ENCODE measurements around the gene CISH.

CISH gene

GRCh38 chr3:50615190-50615589 lies 3.6 kb upstream of the CISH start:
- H3K4me3 ChIP-seq (ENCODE audit: low read depth, low read length), result no peak overlapping the region

DNA sequence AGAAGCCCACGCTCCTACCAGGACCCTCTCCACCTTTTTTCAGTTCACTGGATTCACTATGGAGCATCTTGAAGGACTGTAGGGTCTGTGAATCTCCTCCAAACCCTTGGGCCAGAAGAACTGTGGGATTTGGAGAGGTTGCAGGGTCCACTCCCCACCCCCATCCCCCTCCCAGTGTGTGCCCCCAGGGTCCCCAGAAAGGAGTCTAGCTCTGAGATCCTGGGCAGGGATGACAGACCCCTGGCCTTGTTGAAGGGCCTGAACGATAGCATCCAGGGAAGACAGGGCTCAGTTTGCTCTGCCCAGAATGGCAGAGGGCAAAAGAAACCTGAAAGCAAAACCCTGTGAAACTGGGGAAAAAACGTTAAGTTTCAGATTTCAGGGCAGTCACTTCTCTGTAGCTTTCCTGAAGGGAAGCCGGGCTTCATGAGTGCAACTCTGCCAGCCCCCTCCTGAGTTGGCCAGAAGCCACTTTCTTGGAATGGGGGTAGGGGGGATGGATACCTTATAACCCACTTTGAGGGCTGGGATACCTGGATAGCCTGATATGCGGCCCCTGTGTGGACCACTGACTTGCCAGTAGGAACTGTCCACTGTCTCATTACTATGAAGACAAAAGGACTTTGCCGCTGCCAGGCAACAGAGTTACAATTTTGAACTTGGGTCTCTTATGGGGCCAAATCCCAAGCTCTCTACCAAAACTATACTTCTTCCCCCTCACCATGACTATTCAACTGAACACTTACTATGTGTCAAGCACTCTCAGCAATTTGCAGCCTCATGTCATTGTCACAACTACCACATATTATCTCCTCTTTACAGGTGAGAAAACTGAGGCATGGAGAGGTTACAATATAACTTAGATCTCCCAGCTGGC lies 1.6 kb upstream of the CISH start:
- no peak overlapping the region for H3K4me3 ChIP-seq (ENCODE audit: low read depth, low read length)

DNA sequence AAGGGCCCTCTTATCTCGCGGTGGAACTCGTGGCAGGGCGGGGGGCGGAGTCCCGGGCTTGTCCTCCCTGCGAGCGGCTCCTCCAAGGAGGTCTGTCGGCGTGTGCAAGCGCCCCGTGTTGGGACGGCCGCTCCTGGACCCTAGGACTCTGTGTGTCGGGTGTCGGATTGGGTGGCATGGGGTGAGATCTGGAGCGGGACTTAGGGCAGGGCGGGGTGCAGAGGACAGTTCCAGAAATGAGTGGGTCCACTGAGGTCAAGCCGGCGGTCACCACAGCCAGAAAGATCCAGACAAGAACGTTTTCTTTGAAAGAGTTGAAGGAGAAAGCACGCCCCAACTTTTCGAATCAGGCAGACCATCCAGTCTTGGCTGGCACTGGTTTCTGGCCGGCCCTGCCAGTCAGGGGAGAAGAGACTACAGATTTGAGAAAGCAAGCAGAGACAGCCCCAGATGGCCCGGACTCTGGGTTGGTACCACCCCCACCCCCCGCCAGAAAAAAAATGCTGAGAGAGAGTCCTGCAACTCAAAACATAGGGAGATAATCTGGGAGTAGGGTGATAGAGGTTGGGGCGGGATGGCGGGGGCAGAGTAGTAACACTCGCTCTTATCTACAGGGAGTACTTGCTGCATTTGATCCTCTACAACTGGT lies 784 bp upstream of the CISH start:
- peak overlapping the region; percentile 41 for H3K4me3 ChIP-seq (ENCODE audit: low read depth, low read length)

GRCh38 chr3:50610992-50611463 lies 546 bp downstream of the CISH start:
- peak overlapping the region; percentile 51 for H3K4me3 ChIP-seq (ENCODE audit: low read depth, low read length)

- H3K4me3 ChIP-seq (ENCODE audit: low read depth, low read length), result no peak overlapping the region
These were observed 1.2 kb downstream of the CISH start for GRCh38 chr3:50610181-50610971.

DNA sequence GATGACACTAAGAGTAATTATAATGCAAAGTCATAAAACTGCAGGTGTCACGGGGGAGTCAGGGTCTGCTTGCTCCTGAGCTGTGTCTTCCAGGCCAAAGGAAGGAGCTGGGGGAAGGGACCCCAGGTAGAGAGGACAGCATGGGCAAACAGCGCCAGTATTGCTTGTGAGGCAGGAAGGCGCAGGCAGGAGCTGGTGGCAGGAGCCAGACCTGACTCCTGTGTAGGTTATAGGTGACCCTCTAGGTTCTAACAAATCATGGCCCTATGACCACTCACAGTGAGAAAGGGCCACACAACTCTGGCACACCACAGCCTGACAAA lies 1.9 kb downstream of the CISH start:
- no peak overlapping the region for H3K4me3 ChIP-seq (ENCODE audit: low read depth, low read length)

DNA sequence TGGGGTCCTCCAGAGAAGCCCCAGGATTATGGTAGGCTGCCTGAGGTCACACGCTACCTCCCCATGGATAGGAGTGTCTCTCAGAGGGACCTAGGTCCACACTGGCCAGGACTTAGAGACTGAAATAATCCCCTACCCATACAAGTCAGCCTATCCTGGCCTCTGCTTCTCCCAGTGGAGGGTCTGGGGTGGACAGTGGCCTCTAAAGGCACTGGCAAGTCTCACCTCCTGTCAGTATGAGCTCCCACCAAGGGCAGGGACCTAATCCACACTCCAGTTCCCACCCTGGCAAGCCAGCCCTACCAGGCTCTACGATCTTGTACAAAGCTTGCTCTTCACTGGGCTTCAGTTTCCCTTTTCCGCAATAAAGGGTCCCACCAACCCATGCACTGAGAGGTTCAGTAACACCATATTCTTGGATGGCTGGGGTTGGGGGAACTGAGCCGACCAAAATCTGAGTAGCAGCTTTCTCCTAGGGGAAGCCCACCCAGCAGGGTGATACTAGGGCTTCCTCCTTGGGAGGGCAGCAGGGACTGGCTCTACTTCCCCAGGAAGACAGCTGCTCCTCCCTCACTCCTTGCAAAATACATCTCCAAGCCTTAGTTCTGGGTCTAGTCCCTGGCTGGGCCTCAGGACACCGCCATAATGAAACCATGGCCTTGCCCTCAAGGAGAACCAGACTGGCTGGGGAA lies 2.4 kb downstream of the CISH start:
- no peak overlapping the region for H3K4me3 ChIP-seq (ENCODE audit: low read depth, low read length)

DNA sequence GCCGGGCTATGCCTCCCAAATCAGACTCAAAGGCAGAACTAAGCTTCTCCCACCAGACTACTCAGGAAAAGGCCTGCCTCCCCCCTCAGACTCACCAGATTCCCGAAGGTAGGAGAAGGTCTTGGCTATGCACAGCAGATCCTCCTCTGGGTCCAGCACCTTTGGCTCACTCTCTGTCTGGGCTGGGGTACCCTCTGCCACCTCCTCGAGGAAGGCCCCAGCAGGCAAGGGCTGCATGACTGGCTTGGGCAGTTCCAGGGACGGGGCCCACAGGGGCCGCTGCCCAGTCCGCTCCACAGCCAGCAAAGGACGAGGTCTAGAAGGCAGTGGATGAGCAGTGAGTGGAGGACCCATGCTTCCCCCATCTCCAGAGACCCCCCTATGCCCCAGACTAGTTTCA lies 3.3 kb downstream of the CISH start:
- H3K4me3 ChIP-seq (ENCODE audit: low read depth, low read length), result no peak overlapping the region

DNA sequence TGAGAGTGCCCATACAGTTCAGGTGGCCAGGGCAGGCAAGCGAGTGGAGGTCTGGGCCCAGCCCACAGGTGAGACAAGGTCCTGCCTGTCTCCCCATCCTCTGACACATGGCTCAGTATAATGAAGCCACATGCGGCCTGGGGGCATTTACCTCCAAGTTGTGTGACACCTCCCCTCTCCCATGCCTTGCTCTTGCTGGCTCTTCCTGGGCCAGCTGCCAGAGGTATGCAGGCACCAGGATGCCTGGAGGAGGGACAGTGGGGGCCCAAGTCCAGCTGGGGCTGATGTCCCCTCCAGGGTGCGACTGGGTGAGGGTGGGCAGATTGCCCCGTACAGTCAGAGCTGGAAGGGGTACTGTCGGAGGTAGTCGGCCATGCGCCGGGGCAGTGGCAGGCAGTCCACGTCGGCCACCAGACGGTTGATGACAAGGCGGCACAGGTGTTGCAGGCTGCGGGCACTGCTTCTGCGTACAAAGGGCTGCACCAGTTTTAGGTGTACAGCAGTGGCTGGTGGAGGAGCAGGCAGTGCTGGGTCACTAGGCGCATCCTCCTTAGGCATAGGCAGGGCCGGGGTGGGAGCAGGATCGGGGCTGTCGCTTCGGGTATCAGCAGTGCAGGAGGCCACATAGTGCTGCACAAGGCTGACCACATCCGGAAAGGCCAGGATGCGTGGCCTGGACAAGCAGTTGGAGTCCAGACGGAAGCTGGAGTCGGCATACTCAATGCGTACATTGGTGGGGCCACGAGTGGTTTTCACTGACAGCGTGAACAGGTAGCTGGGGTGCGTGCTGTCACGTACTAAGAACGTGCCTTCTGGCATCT lies 4.1 kb downstream of the CISH start:
- no peak overlapping the region for H3K4me3 ChIP-seq (ENCODE audit: low read depth, low read length)

- no peak overlapping the region for H3K4me3 ChIP-seq (ENCODE audit: low read depth, low read length)
These were observed 5.0 kb downstream of the CISH start for GRCh38 chr3:50606596-50606995.

- H3K4me3 ChIP-seq (ENCODE audit: low read depth, low read length), result no peak overlapping the region
These were observed 5.7 kb downstream of the CISH start for GRCh38 chr3:50605901-50606326.

GRCh38 chr3:50604628-50605588 lies 6.7 kb downstream of the CISH start:
- no peak overlapping the region for H3K4me3 ChIP-seq (ENCODE audit: low read depth, low read length)

DNA sequence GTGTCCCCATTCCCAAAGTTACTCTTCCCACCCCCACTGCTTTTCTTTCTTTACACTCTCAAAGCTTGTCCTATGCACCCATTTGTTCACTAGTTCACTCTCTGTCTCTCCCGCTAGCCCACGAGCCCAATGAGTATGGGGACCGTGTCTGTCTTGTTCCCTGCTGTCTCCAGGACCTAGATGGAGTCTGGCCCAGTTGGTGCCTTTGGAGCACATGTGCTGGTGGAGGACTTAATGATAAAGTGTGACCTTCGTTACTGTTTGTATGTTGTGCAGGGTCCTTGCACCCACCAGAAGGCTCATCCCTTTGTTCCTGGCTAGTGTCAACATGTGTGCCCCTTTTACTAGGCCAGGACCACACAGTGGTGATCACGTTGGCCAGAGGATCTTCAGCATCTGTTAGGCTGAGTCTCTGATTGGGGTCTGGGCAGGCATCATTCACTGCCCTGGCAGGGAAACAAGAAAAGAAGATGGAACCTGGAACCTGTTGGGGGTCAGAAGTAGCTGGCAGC lies 7.4 kb downstream of the CISH start:
- H3K4me3 ChIP-seq (ENCODE audit: low read depth, low read length), result no peak overlapping the region

DNA sequence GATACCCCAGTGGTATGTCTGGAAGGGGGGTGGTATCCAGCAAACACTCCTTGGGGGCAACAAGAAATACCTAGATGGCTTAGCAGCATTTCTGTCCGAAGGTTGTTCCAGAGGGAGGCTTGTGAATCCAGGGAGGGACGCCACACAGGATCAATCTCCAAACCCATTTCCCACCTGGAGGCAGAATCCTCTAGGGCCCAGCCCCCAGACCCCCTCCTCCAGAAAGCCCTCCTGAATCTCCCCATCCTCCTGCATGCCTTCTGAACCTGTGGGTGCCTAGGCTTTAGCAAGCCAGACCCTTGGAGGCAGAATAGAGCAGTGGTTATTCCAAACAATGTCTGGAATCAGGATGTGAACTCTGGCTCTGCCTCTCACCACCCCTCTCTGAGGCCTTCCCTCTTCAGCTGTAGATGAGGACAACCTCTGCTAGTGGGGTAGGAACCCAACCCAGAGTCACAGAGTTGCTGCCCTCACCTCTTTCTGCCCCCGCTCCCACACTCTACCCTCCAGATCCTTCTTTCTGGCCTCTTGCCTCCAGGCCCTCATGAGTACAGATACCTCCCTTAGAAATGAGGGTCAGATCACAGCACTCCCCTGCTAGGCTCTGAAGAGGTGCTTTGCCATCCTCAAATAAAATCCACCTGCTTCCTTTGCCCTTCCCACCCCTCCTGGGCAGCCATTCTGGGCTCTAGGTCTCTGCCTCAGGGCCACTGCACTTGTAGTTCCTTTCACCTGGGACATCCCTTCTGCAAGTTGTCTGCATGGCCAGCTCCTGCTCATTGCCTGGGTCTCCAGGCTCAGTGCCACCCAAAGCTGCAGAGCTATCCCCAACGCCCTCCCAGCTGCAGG lies 8.1 kb downstream of the CISH start:
- H3K4me3 ChIP-seq (ENCODE audit: low read depth, low read length), result no peak overlapping the region

DNA sequence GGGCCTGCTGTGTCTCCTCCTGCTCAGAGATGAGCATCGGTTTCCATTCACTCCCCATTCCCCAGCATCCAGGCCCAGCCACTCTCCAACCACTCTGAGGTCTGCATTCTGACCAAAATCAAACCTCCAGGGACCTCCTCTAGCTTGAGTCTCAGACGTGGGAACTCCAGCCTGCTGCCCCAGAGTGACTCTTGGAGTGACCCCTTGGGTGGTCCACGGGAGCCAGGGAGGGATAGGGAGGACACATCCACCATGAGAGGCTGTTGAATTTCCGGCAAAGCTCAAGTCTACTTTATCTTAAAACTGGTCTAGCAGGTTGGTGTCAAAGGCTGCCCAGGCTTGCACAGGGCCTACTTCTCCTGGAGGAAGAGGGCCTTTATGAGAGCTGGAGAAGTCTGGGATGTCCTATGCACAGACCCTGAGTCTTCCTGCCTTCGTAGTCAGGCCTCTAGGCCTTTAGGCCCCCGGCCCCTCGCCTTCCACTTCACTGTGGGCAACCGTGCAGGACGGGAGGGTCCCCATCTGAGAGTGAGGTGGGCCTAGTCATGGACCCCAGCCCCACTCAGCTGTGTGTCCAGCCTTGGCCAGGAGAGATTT lies 8.9 kb downstream of the CISH start:
- H3K4me3 ChIP-seq (ENCODE audit: low read depth, low read length), result no peak overlapping the region

- H3K4me3 ChIP-seq (ENCODE audit: low read depth, low read length), result no peak overlapping the region
These were observed 10.6 kb downstream of the CISH start for GRCh38 chr3:50600841-50601591.

Measured in iPS-11a (cell line).